GM18498 (cell line): Measurements from ENCODE around the gene MANEAL.
A peak's percentile ranks its signal among the peaks of the same experiment; 100 is the strongest.

Experiments
- ATAC-seq: cut with Tn5 transposase; IDR thresholded peaks from one replicate; pipeline ENCODE4 v1.9.1; 2021; ENCODE audit warnings: mild to moderate bottlenecking, moderate library complexity; ENCODE audit not compliant: unreplicated experiment

The MANEAL gene

GRCh38 chr1:37778654-37779053, 15.0 kb upstream of the MANEAL start:
- no peak for ATAC-seq

GRCh38 chr1:37782491-37782890, 11.2 kb upstream of the MANEAL start:
- no peak for ATAC-seq

GRCh38 chr1:37792943-37793686, 532 bp upstream of the MANEAL start:
- ATAC-seq = no peak

GRCh38 chr1:37794372-37795339, 1.0 kb downstream of the MANEAL start:
- ATAC-seq = no peak

GRCh38 chr1:37795340-37796125, 1.9 kb downstream of the MANEAL start:
- ATAC-seq = no peak

GRCh38 chr1:37797750-37798345, 4.2 kb downstream of the MANEAL start:
- ATAC-seq = no peak

GRCh38 chr1:37802439-37802838, 8.8 kb downstream of the MANEAL start:
- ATAC-seq = no peak

- ATAC-seq = no peak
These were observed 13.5 kb downstream of the MANEAL start for GRCh38 chr1:37807220-37807554.

- ATAC-seq = peak; percentile 89
These were observed 14.1 kb downstream of the MANEAL start, which contains the start of the genes C1orf122 and YRDC for GRCh38 chr1:37807555-37808368. Gene C1orf122, plus strand, starts transcription at chr1:37807790. Its CDS starts 615 bp downstream, at chr1:37808405. Gene YRDC, minus strand, starts transcription at chr1:37808208. Its CDS starts 28 bp downstream, at chr1:37808180.

GRCh38 chr1:37808369-37809319, 15.0 kb downstream of the MANEAL start:
- ATAC-seq = peak; percentile 47

- ATAC-seq = no peak
These were observed 16.3 kb downstream of the MANEAL start for GRCh38 chr1:37809942-37810341.

- no peak for ATAC-seq
These were observed 17.5 kb downstream of the MANEAL start for GRCh38 chr1:37811027-37811655.

- ATAC-seq = no peak
These were observed 20.0 kb downstream of the MANEAL start for GRCh38 chr1:37813529-37814145.

GRCh38 chr1:37814252-37814651, 20.6 kb downstream of the MANEAL start:
- ATAC-seq = no peak

GRCh38 chr1:37817481-37817880, 23.8 kb downstream of the MANEAL start:
- no peak for ATAC-seq

GRCh38 chr1:37821481-37821880, 27.8 kb downstream of the MANEAL start:
- ATAC-seq = no peak

GRCh38 chr1:37822906-37823815, 29.5 kb downstream of the MANEAL start:
- ATAC-seq = no peak
